ENCODE results near the gene SCYL2. TPM values are rescaled to one million over a fixed set of nuclear protein-coding genes. Genes with fewer than 3 reads are reported as not detected.

The SCYL2 gene
- total and polyA plus RNA-seq, 10 of the 15 experiments (the other 5 are each of a cell fraction or from before 2014, with no cell fraction given): 5.4 to 34.3 (median 26.9) TPM

DNA sequence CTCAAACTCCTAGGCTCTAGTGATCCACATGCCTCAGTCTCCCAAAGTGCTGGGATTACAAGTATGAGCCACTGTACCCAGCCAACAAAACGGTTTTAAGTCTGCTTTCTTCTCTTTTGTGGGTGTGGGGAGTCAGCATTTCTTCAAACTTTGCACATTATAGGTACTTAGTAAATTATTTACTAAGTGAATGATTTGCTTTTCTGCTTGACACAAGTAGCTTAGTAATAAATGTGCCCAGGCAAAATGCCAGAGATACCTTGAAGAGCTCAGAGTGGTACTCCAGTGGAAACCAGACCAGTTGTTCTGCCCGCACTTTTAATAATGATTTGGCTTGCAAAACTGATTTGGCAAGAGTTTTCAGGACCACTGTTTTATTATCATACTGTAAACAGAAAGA lies 15.1 kb upstream of the SCYL2 start:
- no peaks in the 10 kb centered on the region for H3K4me1 ChIP-seq (ENCODE audit: control insufficient read depth, insufficient read depth, low read length)
- H3K4me2 ChIP-seq (ENCODE audit: control insufficient read depth, insufficient read depth): no peak overlapping the region
- POLR2A ChIA-PET: no interaction called here
- SMC1A ChIA-PET (ENCODE audit: uncharacterized antibody, unreplicated experiment): no interaction called here
- H3K27ac ChIP-seq (ENCODE audit: control insufficient read depth, insufficient read depth): no peak overlapping the region
- H4K20me1 ChIP-seq (ENCODE audit: control insufficient read depth, insufficient read depth): no peaks in the 10 kb centered on the region
- DNase-seq (ENCODE audit: low read depth, low spot score): no peak
- H3K79me2 ChIP-seq (ENCODE audit: control insufficient read depth, insufficient read depth, low read length): no peaks in the 10 kb centered on the region
- FAIRE-seq: no peak
- in situ Hi-C loops (cut with MboI): no loop called here
- no peaks in the 10 kb centered on the region for H3K9me3 ChIP-seq (replicated peaks; ENCODE audit: control insufficient read depth, insufficient read depth, low read length)
- no peaks in the 10 kb centered on the region for H3K27me3 ChIP-seq (replicated peaks in 1 of 2; ENCODE audit: control insufficient read depth in 2 of 2, insufficient read depth in 2 of 2, low read length in 1 of 2)
- H3K4me3 ChIP-seq: no peak overlapping the region
- no peak overlapping the region for H2AFZ ChIP-seq (ENCODE audit: control insufficient read depth, low read depth, low read length)
- no peak for ATAC-seq
- CTCF ChIA-PET: interaction anchor here (2.1 kb wide), 1 partner anchor 17 kb away, joined by 5 read pairs; no protein-coding TSS in a partner anchor
- H3K9ac ChIP-seq (ENCODE audit: control insufficient read depth, insufficient read depth, low read length): no peak overlapping the region
- 70% methylated on average over 2 of the region's 2 CpGs for WGBS (ENCODE audit: insufficient coverage, insufficient replicate concordance, low lambda C conversion rate, missing lambda C conversion rate)
- BruUV-seq (replicated peaks): no TSS peak
- RAD21 ChIA-PET (ENCODE audit: unreplicated experiment): no interaction called here
- H3K36me3 ChIP-seq (ENCODE audit: control insufficient read depth in 2 of 2, insufficient read depth in 2 of 2, low read length in 1 of 2): no peaks in the 10 kb centered on the region
- intact Hi-C loops (cut with micrococcal nuclease; ENCODE audit: unreplicated experiment): no loop called here
- no peak for TF ChIP-seq CEBPZ (IDR thresholded peaks at IDR 0.05; ENCODE audit: low read depth, low read length)
- no peak for TF ChIP-seq NR2C1 (IDR thresholded peaks at IDR 0.05)
- no peak for TF ChIP-seq CBFB (IDR thresholded peaks at IDR 0.05; ENCODE audit: low read depth)
- no peak for TF ChIP-seq EGR1 (IDR thresholded peaks at IDR 0.05; ENCODE audit: borderline replicate concordance in 1 of 2, low read depth in 2 of 2, low read length in 2 of 2)
- TF ChIP-seq MEF2B (IDR thresholded peaks at IDR 0.05; ENCODE audit: partially characterized antibody, poor library complexity, severe bottlenecking): no peak
- TF ChIP-seq, protein P1, sequence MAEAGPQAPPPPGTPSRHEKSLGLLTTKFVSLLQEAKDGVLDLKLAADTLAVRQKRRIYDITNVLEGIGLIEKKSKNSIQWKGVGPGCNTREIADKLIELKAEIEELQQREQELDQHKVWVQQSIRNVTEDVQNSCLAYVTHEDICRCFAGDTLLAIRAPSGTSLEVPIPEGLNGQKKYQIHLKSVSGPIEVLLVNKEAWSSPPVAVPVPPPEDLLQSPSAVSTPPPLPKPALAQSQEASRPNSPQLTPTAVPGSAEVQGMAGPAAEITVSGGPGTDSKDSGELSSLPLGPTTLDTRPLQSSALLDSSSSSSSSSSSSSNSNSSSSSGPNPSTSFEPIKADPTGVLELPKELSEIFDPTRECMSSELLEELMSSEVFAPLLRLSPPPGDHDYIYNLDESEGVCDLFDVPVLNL (IDR thresholded peaks at IDR 0.05; ENCODE audit: low read depth, low read length): no peak
- TF ChIP-seq, protein P2, sequence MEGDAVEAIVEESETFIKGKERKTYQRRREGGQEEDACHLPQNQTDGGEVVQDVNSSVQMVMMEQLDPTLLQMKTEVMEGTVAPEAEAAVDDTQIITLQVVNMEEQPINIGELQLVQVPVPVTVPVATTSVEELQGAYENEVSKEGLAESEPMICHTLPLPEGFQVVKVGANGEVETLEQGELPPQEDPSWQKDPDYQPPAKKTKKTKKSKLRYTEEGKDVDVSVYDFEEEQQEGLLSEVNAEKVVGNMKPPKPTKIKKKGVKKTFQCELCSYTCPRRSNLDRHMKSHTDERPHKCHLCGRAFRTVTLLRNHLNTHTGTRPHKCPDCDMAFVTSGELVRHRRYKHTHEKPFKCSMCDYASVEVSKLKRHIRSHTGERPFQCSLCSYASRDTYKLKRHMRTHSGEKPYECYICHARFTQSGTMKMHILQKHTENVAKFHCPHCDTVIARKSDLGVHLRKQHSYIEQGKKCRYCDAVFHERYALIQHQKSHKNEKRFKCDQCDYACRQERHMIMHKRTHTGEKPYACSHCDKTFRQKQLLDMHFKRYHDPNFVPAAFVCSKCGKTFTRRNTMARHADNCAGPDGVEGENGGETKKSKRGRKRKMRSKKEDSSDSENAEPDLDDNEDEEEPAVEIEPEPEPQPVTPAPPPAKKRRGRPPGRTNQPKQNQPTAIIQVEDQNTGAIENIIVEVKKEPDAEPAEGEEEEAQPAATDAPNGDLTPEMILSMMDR (IDR thresholded peaks at IDR 0.05 in 2 of 3, conservative IDR thresholded peaks at IDR 0.05 in 1 of 3; ENCODE audit: control insufficient read depth in 2 of 3, extremely low read depth in 1 of 3, insufficient read depth in 1 of 3, low read depth in 3 of 3, low read length in 3 of 3): no peak
- TF ChIP-seq SIX5 (IDR thresholded peaks at IDR 0.05; ENCODE audit: low read depth, low read length, severe bottlenecking): no peak
- TF ChIP-seq ESRRA (IDR thresholded peaks at IDR 0.05; ENCODE audit: low read length): no peak
- TF ChIP-seq, protein P3, sequence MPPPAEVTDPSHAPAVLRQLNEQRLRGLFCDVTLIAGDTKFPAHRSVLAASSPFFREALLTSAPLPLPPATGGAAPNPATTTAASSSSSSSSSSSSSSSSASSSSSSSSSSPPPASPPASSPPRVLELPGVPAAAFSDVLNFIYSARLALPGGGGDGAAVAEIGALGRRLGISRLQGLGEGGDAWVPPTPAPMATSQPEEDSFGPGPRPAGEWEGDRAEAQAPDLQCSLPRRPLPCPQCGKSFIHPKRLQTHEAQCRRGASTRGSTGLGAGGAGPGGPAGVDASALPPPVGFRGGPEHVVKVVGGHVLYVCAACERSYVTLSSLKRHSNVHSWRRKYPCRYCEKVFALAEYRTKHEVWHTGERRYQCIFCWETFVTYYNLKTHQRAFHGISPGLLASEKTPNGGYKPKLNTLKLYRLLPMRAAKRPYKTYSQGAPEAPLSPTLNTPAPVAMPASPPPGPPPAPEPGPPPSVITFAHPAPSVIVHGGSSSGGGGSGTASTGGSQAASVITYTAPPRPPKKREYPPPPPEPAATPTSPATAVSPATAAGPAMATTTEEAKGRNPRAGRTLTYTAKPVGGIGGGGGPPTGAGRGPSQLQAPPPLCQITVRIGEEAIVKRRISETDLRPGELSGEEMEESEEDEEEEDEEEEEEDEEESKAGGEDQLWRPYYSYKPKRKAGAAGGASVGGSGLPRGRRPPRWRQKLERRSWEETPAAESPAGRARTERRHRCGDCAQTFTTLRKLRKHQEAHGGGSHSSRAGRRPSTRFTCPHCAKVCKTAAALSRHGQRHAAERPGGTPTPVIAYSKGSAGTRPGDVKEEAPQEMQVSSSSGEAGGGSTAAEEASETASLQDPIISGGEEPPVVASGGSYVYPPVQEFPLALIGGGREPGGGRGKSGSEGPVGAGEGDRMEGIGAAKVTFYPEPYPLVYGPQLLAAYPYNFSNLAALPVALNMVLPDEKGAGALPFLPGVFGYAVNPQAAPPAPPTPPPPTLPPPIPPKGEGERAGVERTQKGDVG (CRISPR knock-in tag; IDR thresholded peaks at IDR 0.05): no peak
- TF ChIP-seq NBN (IDR thresholded peaks at IDR 0.05): no peak
- no peak for TF ChIP-seq ZNF274 (IDR thresholded peaks at IDR 0.05; ENCODE audit: insufficient read depth, insufficient read length)
- no peak for TF ChIP-seq DPF2 (IDR thresholded peaks at IDR 0.05)
- no peak for TF ChIP-seq CEBPB (IDR thresholded peaks at IDR 0.05; ENCODE audit: borderline replicate concordance in 1 of 2, low read depth in 2 of 2, low read length in 2 of 2)
- no peak for TF ChIP-seq EP300 (IDR thresholded peaks at IDR 0.05; ENCODE audit: borderline replicate concordance in 1 of 2, control insufficient read depth in 1 of 2, low read depth in 2 of 2, low read length in 2 of 2)

All from GM12878 (cell line).